Measurements from ENCODE around the gene GRAMD1B.
"Not testable (repeated sequence)": the region's sequence is repeated elsewhere in the genome, so short reads cannot be mapped to it uniquely, and the experiment has no call there.

The GRAMD1B gene

GRCh38 chr11:123659311-123659710, 229.2 kb downstream of the GRAMD1B start:
- FAIRE-seq (no peak), DNase-seq (ENCODE audit: extremely low spot score, insufficient read length, low read depth) (no peak)

- FAIRE-seq = peak; percentile 73
- not testable (repeated sequence) for DNase-seq (ENCODE audit: extremely low spot score, insufficient read length, low read depth)
Measured at GRCh38 chr11:123659965-123660364, 229.9 kb downstream of the GRAMD1B start.

GRCh38 chr11:123665306-123665705, 235.2 kb downstream of the GRAMD1B start:
- no peak for FAIRE-seq

GRCh38 chr11:123670081-123670480, 240.0 kb downstream of the GRAMD1B start:
- DNase-seq (ENCODE audit: extremely low spot score, insufficient read length, low read depth) = no peak
- no peak for FAIRE-seq

More at GRCh38 chr11:123665306-123665705, 235.2 kb downstream of the GRAMD1B start:
- no peak for DNase-seq (ENCODE audit: extremely low spot score, insufficient read length, low read depth)

- FAIRE-seq (no peak), DNase-seq (ENCODE audit: extremely low spot score, insufficient read length, low read depth) (no peak)
Measured at GRCh38 chr11:123671534-123671933, 241.5 kb downstream of the GRAMD1B start.

- DNase-seq (ENCODE audit: extremely low spot score, insufficient read length, low read depth) (no peak), FAIRE-seq (no peak)
Measured at GRCh38 chr11:123672568-123672967, 242.5 kb downstream of the GRAMD1B start.

- DNase-seq (ENCODE audit: extremely low spot score, insufficient read length, low read depth) = no peak
- FAIRE-seq = no peak
Measured at GRCh38 chr11:123674297-123674696, 244.2 kb downstream of the GRAMD1B start.
